ENCODE results near the gene KCNQ2. TPM values are rescaled to one million over a fixed set of nuclear protein-coding genes. Genes with fewer than 3 reads are reported as not detected.

The KCNQ2 gene
- total and polyA plus RNA-seq, 12 donors: 0.03 to 3.8 (median 1.4) TPM; not detected in 7

DNA sequence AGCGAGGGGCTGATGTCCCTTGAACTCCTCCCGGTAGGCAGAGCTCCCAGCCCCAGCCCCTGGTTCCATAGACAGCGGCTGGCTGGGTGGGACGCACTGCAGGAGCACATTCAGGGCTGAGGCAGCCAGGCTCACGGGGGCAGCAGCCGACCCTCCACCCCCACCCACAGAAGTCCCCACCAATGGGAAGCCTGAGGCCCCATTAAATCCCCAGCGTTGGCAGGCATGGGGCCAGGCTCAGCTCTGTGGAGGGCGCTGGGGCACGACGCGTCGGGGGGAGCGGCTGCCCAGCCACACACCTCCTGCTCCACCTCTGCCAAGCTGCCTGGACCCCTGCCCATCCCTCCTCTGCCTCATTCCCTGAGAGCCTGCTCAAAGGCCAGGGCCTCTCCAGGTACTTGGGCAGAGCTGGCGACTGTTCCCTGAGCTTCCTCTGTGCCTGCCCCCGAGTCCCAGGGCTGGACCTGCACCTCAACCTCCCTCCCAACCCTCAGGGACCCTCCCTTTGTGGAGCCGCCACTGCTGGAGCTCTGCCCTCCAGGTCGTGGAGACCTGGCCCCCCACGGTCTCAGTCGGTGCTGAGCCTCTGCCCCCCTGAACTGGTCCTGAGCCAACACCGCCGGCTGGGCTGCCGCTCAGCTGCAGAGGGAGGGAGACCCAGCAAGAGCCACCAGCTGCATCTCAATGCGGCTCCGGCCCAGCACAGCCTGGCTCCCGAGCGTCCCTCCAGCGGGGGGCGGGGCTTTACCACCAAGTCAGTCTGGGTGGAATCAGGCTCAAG is 120.5 kb downstream of the KCNQ2 start:
- Histone ChIP-seq H3K36me3 (no peaks in the 10 kb centered on the region), H3K27ac (peak overlapping the region in 1 of 10 donors; percentile 44), H3K4me3 (no peak overlapping the region), H3K9me3 (no peaks in the 10 kb centered on the region), H3K27me3 (peaks cover 0 to 30% (median 17%) of the 10 kb centered on the region in 7 donors), H3K4me1 (peaks cover 0 to 16% (median 12%) of the 10 kb centered on the region in 9 donors)
- ATAC-seq (peak in 7 of 8 donors; percentile 37 to 70 (median 61)), DNase-seq (peak; percentile 22 to 77)
- 28 to 31% methylated on average over 23 to 28 of the region's 28 CpGs for WGBS, 2 donors
- intact Hi-C loops (cut with DNase I): no loop called here
- TF ChIP-seq, protein P1, sequence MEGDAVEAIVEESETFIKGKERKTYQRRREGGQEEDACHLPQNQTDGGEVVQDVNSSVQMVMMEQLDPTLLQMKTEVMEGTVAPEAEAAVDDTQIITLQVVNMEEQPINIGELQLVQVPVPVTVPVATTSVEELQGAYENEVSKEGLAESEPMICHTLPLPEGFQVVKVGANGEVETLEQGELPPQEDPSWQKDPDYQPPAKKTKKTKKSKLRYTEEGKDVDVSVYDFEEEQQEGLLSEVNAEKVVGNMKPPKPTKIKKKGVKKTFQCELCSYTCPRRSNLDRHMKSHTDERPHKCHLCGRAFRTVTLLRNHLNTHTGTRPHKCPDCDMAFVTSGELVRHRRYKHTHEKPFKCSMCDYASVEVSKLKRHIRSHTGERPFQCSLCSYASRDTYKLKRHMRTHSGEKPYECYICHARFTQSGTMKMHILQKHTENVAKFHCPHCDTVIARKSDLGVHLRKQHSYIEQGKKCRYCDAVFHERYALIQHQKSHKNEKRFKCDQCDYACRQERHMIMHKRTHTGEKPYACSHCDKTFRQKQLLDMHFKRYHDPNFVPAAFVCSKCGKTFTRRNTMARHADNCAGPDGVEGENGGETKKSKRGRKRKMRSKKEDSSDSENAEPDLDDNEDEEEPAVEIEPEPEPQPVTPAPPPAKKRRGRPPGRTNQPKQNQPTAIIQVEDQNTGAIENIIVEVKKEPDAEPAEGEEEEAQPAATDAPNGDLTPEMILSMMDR (IDR thresholded peaks at IDR 0.05): no peak

DNA sequence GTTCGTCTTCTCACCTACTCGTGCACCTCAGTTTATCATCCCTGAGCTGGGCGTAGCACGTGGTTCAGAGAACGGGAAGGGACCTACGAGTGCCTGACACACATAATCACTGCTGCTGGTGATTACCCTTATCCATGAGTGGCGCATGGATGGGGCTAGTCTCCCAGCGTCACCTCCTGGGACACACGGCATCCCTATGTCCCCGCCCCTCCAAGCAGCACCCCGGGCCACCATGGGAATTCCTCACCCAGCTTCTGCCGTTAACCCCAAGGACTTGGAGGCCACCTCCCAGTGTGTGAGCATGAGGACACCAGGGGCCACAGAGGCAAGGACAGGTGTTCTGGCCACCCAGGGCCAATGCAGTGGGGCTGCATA is 121.1 kb downstream of the KCNQ2 start:
- peak in 1 of 2 donors; percentile 4 for DNase-seq

DNA sequence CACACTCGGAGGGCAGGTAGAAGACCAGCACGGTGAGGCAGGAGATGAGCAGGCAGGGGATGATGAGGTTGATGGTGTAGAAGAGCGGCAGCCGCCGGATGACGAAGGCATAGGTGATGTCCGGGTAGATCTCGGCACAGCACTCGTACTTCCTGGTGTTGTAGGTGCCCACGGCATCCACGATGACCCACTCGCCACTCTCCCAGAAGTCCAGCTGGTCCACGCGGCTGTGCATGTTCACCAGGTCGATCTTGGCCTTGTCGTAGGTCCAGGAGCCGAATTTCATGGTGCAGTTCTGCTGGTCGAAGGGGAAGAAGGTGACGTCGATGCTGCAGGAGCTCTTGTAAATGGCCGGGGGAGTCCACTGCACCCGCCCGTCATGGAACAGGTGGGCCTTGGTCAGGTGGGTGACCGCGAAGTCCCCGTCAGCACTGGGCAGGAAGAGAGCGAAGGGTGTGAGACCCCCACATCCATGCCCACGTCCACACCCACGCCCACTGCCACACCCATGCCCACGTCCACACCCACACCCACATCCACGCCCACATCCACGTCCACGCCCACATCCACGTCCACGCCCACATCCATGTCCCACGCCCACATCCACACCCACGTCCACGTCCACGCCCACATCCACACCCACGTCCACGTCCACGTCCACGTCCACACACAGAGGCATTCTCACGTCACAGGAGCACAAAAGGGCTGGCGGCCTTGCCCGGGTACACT is 121.7 kb downstream of the KCNQ2 start:
- peaks cover 0 to 34% (median 23%) of the 10 kb centered on the region in 7 donors for H3K27me3 ChIP-seq
- no peak overlapping the region for H3K4me3 ChIP-seq
- H3K27ac ChIP-seq: no peak overlapping the region
- WGBS, 2 donors: 92 to 95% methylated on average over 46 of the region's 46 CpGs
- intact Hi-C loops (cut with DNase I): no loop called here
- H3K9me3 ChIP-seq: no peaks in the 10 kb centered on the region
- DNase-seq: peak in 1 of 2 donors; percentile 5
- ATAC-seq: no peak
- H3K36me3 ChIP-seq: no peaks in the 10 kb centered on the region
- peaks cover 8 to 29% (median 18%) of the 10 kb centered on the region in 9 donors for H3K4me1 ChIP-seq
- TF ChIP-seq, protein P1 (IDR thresholded peaks at IDR 0.05): no peak

More for the DNA sequence above, 121.1 kb downstream of the KCNQ2 start:
- Histone ChIP-seq H3K4me1 (peaks cover 3 to 23% (median 12%) of the 10 kb centered on the region in 9 donors), H3K27me3 (peaks cover 0 to 31% (median 22%) of the 10 kb centered on the region in 7 donors), H3K9me3 (no peaks in the 10 kb centered on the region), H3K36me3 (no peaks in the 10 kb centered on the region), H3K4me3 (no peak overlapping the region), H3K27ac (no peak overlapping the region)
- intact Hi-C loops (cut with DNase I): no loop called here
- WGBS, 2 donors: 87 to 90% methylated on average over 12 of the region's 12 CpGs
- TF ChIP-seq, protein P1 (IDR thresholded peaks at IDR 0.05): no peak
- ATAC-seq: no peak

Other genes starting within 250 kb of the KCNQ2 start
- 1 to 10 TPM in 1 of 10 donors, under 1 TPM in 4, not detected in 5; 0.21 to 2.1 (median 0.37) TPM for gene BIRC7, start 236.8 kb downstream of the KCNQ2 start, total RNA-seq
- not detected for gene BIRC7, start 236.8 kb downstream of the KCNQ2 start, polyA plus RNA-seq
- not detected for gene NKAIN4, start 218.2 kb downstream of the KCNQ2 start, total RNA-seq
- gene NKAIN4, start 218.2 kb downstream of the KCNQ2 start, polyA plus RNA-seq: under 1 TPM in 1 of 2 donors, not detected in 1; 0.04 TPM
- 10 to 100 TPM; 20.4 to 40.4 (median 28.4) TPM for gene ARFGAP1, start 199.8 kb downstream of the KCNQ2 start, total RNA-seq
- 10 to 100 TPM; 46.2 to 72.6 TPM for gene ARFGAP1, start 199.8 kb downstream of the KCNQ2 start, polyA plus RNA-seq
- gene COL20A1, start 179.5 kb downstream of the KCNQ2 start, total RNA-seq: under 1 TPM in 2 of 10 donors, not detected in 8; 0.26 to 0.30 TPM
- gene COL20A1, start 179.5 kb downstream of the KCNQ2 start, polyA plus RNA-seq: not detected
- 1 to 10 TPM in 4 of 10 donors, under 1 TPM in 2, not detected in 4; 0.38 to 1.5 (median 1.1) TPM for gene CHRNA4, start 111.3 kb downstream of the KCNQ2 start, total RNA-seq
- under 1 TPM; 0.06 to 0.22 TPM for gene CHRNA4, start 111.3 kb downstream of the KCNQ2 start, polyA plus RNA-seq
- 1,000 to 10,000 TPM; 1,074 to 1,437 (median 1,307) TPM for gene EEF1A2, start 26.4 kb upstream of the KCNQ2 start, total RNA-seq
- 1,000 to 10,000 TPM in 1 of 2 donors, 100 to 1,000 TPM in 1; 881 to 1,465 TPM for gene EEF1A2, start 26.4 kb upstream of the KCNQ2 start, polyA plus RNA-seq
- gene PPDPF, start 48.1 kb upstream of the KCNQ2 start, total RNA-seq: 100 to 1,000 TPM; 186 to 433 (median 269) TPM
- 100 to 1,000 TPM; 261 to 324 TPM for gene PPDPF, start 48.1 kb upstream of the KCNQ2 start, polyA plus RNA-seq
- under 1 TPM in 2 of 10 donors, not detected in 8; 0.06 to 0.28 TPM for gene PTK6, start 64.7 kb upstream of the KCNQ2 start, total RNA-seq
- gene PTK6, start 64.7 kb upstream of the KCNQ2 start, polyA plus RNA-seq: under 1 TPM in 1 of 2 donors, not detected in 1; 0.03 TPM
- not detected for gene SRMS, start 75.1 kb upstream of the KCNQ2 start, total RNA-seq
- not detected for gene SRMS, start 75.1 kb upstream of the KCNQ2 start, polyA plus RNA-seq
- gene FNDC11, start 81.5 kb upstream of the KCNQ2 start, total RNA-seq: under 1 TPM in 4 of 10 donors, not detected in 6; 0.09 to 0.23 (median 0.16) TPM
- gene FNDC11, start 81.5 kb upstream of the KCNQ2 start, polyA plus RNA-seq: under 1 TPM; 0.19 to 0.29 TPM
- 10 to 100 TPM; 10.8 to 34.3 (median 12.7) TPM for gene HELZ2, start 101.6 kb upstream of the KCNQ2 start, total RNA-seq
- gene HELZ2, start 101.6 kb upstream of the KCNQ2 start, polyA plus RNA-seq: 10 to 100 TPM in 1 of 2 donors, 1 to 10 TPM in 1; 4.8 to 12.2 TPM
- gene GMEB2, start 154.4 kb upstream of the KCNQ2 start, total RNA-seq: 1 to 10 TPM; 4.9 to 7.5 (median 5.8) TPM
- gene GMEB2, start 154.4 kb upstream of the KCNQ2 start, polyA plus RNA-seq: 1 to 10 TPM; 6.0 to 8.2 TPM
- 1 to 10 TPM; 1.7 to 9.9 (median 3.9) TPM for gene STMN3, start 180.8 kb upstream of the KCNQ2 start, total RNA-seq
- 1 to 10 TPM; 9.7 TPM for gene STMN3, start 180.8 kb upstream of the KCNQ2 start, polyA plus RNA-seq
- gene RTEL1, start 185.7 kb upstream of the KCNQ2 start, total RNA-seq: 10 to 100 TPM in 5 of 10 donors, 1 to 10 TPM in 5; 6.1 to 14.5 (median 10.3) TPM
- 10 to 100 TPM in 1 of 2 donors, 1 to 10 TPM in 1; 5.3 to 18.8 TPM for gene RTEL1, start 185.7 kb upstream of the KCNQ2 start, polyA plus RNA-seq
- 1 to 10 TPM in 4 of 10 donors, under 1 TPM in 6; 0.26 to 5.1 (median 0.57) TPM for gene TNFRSF6B, start 224.0 kb upstream of the KCNQ2 start, total RNA-seq
- gene TNFRSF6B, start 224.0 kb upstream of the KCNQ2 start, polyA plus RNA-seq: 10 to 100 TPM; 11.7 to 12.5 TPM
- gene ARFRP1, start 235.3 kb upstream of the KCNQ2 start, total RNA-seq: 10 to 100 TPM; 34.9 to 51.6 (median 38.8) TPM
- 10 to 100 TPM; 43.2 to 59.1 TPM for gene ARFRP1, start 235.3 kb upstream of the KCNQ2 start, polyA plus RNA-seq
- gene ZGPAT, start 235.4 kb upstream of the KCNQ2 start, total RNA-seq: 10 to 100 TPM; 11.8 to 21.7 (median 14.7) TPM
- 10 to 100 TPM; 26.5 to 44.7 TPM for gene ZGPAT, start 235.4 kb upstream of the KCNQ2 start, polyA plus RNA-seq

Data from heart right ventricle (tissue), 16 donors.